Kidney tubule cell (primary cell): ENCODE data around the gene ARHGAP24.
"Not testable (repeated sequence)": the region's sequence is repeated elsewhere in the genome, so short reads cannot be mapped to it uniquely, and the experiment has no call there.

Source experiments
- DNase-seq: peaks from one replicate; pipeline ENCODE4 v3.0.0-alpha.2; 2018; ENCODE audit warnings: low spot score

ARHGAP24 gene

DNA sequence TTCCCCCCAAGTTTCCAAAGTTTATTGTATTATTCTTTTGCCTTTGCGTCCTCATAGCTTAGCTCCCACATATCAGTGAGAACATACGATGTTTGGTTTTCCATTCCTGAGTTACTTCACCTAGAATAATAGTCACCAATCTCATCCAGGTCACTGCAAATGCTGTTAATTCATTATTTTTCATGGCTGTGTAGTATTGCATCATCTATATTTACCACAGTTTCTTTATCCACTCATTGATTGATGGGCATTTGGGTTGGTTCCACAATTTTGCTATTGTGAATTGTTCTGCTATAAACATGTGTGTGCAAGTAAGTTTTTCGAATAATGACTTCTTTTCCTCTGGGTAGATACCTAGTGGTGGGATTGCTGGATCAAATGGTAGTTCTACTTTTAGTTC, 43.6 kb downstream of the ARHGAP24 start:
- not testable (repeated sequence) for DNase-seq

DNA sequence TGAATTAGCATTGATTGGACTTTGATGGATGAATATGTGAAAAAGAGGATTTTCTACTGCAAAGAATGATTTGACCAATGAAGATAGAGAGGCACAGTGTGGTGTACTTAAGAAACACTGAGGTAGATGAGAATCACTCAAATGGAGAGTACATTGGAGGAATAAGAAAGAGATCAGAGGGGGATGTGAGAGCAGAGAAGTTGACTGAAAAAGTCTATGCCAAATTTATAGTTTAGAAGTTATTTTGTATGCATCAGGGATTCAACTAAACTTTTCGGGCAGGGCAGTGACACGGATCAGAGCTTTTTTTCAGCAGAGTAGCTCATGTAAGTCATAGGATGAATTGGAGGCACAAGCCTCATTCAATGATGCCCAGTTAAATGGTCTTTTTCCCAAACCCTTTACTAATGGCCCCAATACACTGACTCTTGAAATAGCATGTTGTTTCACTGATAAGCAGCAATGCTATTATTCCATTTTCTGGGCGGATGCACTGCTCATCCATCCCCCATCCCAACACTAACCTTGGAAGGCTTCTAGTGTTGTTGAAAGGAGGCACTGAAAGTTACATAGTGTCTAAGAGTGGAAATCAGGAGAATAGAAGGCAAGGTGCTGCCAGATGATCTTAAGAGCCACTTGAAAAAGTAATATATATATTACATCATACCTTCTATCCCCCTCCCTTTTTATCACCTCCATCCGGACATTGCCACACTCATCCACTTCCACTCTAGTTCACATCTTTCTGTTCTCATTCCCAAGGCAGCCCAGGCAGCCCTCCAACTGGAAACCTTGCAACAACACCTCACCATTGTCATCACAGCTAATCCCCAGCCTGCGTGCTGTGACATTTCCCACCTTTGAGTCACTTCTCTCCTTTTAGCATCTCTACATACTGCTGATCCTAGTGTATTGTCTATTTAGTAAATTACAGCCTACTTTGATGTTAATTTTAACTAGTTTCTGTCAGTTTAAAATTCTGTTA, 46.1 kb downstream of the ARHGAP24 start:
- DNase-seq: no peak

DNA sequence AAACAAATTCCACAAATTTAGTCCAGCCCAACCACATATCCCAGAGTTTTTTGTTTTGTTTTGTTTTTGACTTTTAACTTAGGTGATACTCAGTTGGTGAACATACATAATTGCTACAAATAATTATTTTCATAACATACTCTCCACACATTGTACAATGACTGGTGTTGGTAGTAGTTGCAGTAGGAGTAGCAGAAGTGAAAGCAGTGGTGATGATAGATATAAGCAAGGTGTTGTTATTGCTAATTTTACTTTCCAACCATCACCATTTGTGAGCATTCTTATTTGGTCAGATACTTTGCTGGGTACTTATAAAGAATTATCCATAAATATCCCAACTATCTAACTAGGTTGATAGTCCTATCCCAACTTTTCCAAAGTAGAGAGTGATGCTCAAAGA, 47.3 kb downstream of the ARHGAP24 start:
- DNase-seq: no peak

DNA sequence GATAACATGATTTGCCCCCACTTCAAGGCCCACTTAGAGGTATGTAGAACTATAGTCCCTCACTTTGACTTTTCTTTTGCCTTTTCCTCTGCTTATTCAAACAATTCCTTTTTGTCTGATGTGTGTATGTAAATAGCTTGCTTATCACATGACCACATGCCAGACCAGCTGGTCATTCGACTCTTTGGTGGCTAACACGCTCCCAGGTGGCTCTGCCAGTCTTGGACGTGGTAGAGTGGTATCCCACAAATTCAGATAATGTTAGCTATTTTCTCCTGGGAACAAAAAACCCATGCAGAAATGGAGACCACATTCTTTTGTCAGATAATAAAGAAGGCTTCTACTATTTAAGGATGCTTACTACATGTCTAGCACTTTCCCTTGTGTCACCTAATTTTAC, 47.9 kb downstream of the ARHGAP24 start:
- DNase-seq: peak; percentile 3

DNA sequence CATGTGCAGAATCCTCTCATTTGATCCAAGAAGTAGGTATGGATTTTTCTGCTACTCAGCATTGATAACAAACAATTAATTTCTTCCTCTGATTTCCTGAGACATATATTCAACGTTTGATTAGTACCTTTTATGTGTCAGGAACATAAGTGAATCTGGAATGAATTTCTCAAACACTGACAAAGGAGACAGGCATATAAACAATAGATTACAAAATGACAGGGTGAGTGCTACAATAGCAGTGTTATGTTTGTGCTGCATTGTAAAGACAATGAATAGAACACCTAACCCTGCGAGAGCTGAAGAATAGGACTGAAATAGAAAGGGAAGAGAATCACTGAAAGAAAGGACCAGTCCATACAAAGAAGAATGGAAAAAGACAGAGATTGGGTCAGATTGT, 52.9 kb downstream of the ARHGAP24 start:
- DNase-seq: no peak

DNA sequence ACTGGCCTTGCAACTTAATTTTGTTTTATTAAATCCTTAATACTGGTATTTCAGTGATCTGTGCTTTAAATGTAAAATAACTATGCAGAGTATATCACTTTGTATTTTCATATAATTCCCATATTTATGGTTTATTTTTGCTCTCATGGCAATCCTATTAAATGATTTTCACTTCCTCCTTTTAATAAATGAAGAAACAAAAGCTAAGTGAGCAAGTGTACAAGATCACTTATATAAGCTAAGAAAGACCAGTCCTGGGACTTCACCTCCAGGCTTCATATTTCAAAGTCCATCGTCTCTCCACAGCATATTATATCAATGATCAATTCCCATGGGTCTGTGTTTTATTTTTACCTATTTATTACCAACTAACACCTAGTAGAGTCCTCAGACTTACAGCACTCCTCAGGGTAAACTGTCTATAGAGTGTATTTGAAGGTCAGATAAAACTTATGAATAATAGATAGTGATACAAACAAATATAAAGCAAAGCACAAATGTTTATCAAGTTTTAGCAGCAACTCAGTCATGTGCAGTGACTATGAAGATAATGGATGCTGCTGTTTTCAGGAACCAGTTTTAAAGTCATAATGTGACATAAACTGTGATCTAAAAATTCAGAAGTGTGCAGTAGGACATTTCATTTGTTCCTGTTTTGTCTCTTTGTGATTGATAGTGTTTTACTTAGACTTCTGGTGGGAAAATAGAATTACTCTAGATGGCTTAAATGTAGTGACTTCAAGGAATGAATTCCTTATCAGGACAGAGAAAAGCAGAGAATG, 56.8 kb downstream of the ARHGAP24 start:
- no peak for DNase-seq

DNA sequence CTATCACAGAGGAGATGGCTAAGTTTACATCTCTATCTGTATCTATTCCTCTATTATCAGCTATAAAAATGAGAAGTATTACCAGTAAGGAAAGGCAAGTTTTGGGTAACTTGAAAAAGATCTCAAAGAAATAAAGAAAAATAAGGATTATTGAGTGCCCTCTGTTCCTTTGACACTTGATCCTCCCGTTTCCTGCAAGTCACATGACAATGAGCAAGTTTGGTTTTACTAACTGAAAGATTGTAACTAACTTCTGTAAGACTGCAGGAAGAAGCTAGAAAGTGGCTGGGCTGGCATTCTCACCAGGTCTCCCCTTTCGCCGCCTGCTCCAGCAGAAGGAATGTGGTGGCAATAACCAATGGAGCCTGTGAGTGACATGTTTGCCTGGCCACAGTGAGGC, 59.2 kb downstream of the ARHGAP24 start:
- no peak for DNase-seq

DNA sequence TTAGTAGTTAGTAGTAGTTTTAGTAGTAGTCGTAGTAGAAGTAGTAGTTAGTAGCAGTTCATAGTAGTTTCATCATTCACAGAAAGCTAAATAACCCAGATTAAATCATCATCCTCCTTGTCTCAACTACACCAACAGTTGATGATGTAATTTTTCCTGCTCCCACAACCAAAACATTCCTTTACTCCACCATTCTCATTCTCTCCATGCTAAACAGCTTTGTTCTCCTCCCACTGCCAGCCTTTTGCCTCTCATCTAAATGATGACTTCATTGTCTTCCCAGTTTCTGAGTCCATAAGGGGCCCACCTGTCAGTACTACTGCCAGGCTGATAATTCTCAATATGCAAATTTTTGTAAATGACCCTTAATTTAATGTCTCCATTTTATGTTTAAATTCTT, 68.9 kb downstream of the ARHGAP24 start:
- peak; percentile 42 for DNase-seq

DNA sequence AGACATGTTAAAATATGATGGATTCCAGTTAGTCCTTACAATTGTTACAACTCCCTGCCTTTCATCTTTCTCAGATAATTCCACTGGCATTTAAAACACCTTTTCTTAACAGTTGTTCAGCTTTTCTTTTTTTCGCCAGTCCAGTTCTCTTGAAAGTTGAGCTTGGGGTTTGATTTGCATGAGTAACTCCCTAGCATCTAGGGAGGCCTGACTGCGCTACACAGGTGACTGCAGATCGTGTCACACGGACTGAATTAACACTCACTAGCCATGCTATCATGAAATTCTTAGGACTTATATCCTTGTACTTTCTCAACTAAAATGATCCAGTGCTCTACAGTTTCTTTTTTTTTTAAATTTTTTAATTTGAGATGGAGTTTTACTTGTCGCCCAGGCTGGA, 69.8 kb downstream of the ARHGAP24 start:
- DNase-seq: peak; percentile 62

DNA sequence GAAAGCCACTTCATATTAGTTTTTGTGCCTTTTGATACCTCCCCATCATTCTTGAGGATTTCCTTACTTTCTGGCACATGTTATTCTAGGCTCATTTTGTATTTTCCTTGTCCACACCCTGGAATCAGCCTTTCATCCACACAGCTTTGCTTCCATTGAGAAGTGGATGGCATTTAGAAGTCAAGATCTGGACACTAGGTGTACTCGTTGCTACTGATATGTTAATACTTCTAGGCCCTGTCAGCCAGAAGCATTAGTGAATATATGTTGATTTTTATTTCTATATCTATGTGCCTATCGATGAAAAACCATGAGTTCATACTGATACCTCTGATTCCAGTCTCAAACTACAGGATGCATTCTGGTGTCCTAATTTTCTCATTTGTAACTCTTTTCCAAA, 73.2 kb downstream of the ARHGAP24 start:
- DNase-seq: no peak

DNA sequence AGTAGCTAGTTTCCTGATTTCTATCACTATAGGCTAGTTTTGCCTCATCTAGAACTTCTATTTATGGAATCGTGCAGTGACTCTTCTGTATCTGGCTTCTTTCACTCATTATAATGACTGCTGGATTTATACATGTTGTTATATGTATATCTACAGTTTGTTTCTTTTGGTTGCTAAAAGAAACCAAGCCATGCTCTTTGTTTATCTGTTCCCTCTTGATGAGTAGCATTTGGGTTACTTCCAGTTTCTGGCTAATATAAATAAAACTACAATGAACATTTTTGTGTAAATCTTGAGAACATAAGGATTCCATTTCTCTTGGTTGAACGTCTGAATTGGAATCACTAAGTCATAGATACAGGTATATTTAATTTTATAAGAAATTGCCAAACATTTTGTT, 73.9 kb downstream of the ARHGAP24 start:
- no peak for DNase-seq

DNA sequence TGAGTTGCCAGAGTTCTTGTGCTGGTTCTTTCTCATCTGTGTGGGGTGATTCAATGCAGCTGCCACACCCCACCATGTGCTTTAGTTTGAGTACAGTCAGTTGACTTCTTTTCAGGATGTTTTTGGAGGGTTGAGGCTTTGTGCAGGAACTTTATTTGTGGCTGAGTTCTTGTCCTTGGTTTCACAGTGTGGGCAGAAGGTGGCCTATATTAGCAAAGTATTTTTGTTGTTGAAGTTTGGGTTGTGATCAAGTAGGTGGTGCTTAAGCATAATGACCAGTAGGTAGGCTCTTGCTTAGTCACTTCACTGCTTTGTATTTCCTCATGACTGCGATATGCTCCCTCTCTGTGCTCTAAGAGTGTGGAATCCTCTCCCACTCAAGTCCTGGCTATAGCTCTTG, 80.3 kb downstream of the ARHGAP24 start:
- no peak for DNase-seq

DNA sequence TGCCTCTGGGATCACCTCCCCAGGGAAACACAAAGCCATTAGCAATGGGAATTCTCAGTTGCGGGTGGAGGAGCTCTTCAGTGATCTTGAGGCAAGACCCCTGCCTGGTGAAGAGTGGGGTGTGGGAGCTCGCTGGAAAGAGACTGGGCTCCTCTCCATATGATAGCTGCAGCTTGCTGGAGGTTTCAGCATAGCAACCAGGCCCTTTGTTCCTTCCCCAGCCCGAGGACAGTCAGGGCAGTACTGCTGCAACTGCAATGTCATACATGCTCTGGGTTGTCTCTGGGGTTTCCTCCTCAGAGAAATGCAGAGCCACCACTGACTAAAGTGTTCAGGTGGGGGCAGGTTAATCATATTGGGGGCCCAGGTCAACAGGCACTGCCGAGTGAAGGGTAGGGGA, 81.3 kb downstream of the ARHGAP24 start:
- DNase-seq: no peak

DNA sequence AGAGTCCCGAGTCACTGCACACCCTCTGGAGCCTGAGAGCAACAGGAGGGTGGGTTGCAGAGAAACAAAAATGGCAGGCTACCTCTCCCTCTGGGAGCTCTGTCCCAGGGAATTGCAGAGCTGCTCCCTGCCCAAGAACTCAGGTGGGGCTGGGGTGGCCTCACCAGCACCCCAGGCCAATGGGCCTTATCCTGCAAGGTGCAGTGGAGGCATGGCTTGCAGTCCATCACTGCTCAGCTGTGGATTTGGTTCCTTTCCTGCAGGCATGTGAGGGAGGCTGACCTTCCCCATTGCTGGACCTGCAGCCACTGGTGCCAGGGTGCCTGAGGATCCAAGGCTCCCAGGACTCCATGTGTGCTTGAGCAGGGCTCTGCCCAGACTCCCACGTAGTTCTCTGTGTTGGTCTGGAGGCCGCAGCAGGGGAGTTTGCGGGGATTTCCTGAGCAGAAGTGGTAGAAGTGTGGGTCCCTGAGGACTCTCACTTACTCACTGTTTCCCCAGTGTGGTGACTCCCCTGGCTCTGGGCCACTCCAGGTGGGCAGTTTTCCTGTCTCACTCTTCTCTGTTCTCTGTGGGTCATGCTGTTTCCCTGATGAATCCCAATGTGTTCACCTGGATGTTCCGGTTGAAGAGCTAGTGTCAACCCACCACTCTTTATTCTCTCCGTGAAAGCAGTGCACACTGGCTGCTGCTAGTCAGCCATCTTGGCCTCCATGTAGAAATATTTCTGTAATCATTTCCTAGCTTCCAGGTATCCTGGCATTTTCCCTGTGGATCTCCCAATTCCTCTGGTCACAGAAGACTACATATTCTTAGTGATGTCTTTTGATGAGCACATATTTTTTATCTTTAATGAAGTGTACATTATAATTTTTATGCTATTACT, 82.3 kb downstream of the ARHGAP24 start:
- DNase-seq: no peak

DNA sequence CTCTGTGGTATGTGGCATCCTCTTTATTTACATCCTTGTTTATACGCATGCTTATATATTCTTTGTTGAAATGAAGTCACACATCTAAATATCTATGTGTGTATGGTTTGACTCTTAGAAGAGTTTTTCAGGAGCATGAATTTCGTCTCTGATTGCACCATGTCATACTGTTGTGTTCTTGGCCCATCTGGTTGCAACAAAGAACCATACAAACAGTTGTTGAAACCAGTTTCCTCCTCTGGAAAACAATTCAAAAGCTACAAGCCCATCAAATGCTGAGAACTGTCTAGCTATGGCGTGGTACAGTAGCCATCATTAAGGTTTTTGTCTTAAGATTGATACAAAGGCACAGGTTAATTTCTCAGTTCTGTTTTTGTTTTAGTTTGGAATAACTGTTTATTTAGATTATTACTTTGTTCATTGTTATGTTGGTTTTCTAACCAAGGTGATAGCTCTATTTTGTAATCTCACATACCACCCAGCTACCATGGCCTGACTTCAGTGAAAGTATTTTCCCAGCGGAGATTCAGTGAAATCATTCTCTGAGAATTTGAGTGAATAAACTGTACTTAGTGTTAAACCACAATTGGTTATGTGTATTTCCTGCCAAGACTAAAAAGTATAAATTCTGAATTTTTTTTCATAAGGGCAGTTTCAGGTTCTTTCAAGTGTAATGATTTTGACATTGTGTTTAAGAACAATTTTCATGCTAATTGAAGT, 91.0 kb downstream of the ARHGAP24 start:
- DNase-seq: no peak

DNA sequence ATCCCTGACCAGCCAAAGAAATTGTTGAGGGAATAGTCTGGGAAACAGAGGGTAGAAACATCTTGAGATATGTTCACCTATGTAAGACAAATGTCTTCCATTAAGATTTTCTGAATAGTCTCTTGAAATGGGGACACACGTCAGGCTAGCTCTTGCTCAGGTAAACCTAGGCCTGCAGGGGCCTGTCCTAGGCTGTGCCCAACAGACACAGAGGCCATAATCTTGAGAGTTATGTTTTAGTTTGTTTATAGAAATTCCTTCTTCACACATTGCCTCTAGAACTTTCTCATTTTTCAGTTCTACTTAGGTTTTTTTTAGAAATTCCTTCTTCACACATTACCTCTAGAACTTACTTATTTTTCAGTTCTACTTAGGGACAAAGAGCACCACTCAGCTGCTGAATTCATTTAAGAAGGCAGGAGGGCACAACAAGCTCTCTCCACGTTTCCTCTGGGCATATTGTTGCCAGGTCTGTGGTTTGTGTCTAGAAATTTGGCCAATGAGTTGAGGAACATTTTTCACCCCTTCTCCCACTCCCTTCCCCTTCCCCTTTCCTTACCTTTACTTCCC, 94.9 kb downstream of the ARHGAP24 start:
- no peak for DNase-seq

DNA sequence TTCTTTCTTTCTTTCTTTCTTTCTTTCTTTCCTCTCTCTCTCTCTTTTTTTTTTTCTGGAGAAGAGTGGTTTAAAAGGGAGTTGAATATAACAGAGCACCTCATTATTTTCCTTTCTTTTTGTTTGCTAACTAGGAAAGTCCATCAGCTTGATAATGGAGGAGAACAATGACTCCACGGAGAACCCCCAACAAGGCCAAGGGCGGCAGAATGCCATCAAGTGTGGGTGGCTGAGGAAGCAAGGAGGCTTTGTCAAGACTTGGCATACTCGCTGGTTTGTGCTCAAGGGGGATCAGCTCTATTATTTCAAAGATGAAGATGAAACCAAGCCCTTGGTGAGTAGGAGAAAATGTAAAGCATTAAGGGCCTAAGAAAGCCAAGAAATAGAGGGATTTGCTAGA, 95.4 kb downstream of the ARHGAP24 start:
- no peak for DNase-seq

DNA sequence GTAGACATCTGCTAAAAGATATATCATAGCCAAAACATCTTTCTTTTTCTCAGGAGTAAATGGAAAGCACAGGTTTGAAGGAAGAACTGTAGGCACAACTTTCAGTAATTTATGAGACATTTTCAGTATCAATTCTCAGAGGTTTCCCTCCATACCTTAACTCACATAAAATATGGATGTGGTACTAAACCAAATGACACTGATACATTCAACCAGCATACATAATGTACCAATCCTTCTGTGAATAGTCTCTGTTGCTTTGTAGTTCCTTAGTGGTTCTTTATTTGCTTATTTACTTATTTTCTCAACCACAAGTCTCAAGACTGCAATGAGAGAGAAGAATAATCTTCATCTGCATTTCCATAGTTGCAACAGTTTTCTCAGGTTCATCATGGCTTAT, 96.1 kb downstream of the ARHGAP24 start:
- no peak for DNase-seq

DNA sequence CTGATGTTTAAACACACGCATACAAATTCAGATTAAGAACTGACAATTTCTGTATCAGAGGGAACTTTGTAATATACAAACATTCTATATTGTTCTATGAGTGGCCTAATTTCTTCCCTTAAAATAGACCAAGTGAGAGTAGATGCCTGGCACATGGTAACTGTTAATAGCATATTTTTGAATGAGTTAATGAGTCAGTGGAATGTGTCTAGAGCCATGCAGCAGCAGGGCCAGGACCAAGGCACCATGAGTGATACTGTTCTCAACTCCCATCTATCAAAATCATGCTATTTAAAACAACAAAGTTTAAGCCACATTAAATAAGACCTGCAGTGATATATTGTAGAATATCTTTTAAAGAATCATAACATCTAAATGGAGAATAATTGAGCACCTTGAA, 98.3 kb downstream of the ARHGAP24 start:
- DNase-seq: peak; percentile 13

DNA sequence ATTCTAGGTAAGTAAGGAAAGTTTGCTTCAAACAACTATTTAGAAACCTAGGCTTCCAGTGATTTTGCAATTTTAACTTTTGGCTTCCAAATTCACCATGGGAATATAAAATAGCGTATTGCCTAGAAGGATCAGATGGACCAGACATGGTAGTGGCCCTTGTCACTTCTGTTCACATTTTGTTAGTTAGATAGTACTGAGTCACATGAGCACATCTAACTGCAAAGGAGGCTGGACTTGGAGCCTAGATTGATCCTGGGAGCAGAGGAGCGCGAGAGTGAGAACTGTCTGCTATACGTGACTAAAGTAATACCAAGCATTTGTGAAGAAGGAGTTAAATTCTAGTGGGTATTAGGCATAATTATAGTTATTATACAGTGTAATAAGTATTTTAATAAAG, 102.4 kb downstream of the ARHGAP24 start:
- no peak for DNase-seq

DNA sequence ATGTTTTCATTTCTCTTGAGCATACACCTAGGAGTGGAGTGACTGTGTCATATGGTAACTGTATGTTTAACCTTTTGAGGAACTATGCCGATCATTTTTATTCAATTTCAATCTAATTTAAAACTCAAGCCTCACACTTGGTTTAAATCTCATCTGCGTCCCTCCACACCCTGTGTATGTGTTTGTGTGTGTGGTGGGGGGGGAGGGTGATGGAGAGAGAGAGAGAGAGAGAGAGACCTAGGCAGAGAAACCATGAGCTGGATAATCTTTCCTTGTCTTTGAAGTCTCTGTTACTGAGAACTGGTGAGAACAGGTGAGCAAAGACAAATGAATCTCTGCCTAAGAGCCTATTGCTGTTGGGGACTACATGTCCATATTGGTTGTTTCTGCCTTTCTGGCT, 105.0 kb downstream of the ARHGAP24 start:
- no peak for DNase-seq
